GM23338 (cell line): ENCODE measurements around the gene POLQ. TPM values are rescaled to one million over a fixed set of nuclear protein-coding genes. Genes with fewer than 3 reads are reported as not detected.
"Not testable (repeated sequence)": the region's sequence is repeated elsewhere in the genome, so short reads cannot be mapped to it uniquely, and the experiment has no call there.

ENCODE experiments used
- ATAC-seq: fragments of 200-7000 bp; cut with Tn5 transposase; 3 replicates; pipeline ENCODE4 v1.9.1; 2020
- DNase-seq: peaks from one replicate; pipeline ENCODE4 v3.0.0-alpha.2; 2015; ENCODE audit warnings: low spot score
- H2AFZ ChIP-seq: fragments of 200-600 bp; sonication (generic); 2 replicates; pipeline ENCODE4 v1.8.0; 2016; ENCODE audit warnings: antibody characterized with exemption, mild to moderate bottlenecking, moderate library complexity
- H3F3A ChIP-seq: fragments of 200-600 bp; sonication (generic); replicated peaks from 2 replicates; pipeline ENCODE4 v1.8.0; 2017; ENCODE audit warnings: antibody characterized with exemption, mixed run types, low read depth
- H3K27ac ChIP-seq: fragments of 200-600 bp; sonication (generic); 2 replicates; pipeline ENCODE4 v1.6.1; 2016; ENCODE audit warnings: low read depth
- H3K27me3 ChIP-seq: fragments of 200-600 bp; sonication (generic); 2 replicates; pipeline ENCODE4 v1.8.0; 2016; ENCODE audit warnings: mild to moderate bottlenecking, mixed run types, moderate library complexity; ENCODE audit not compliant: insufficient read depth
- H3K36me3 ChIP-seq: fragments of 200-600 bp; sonication (generic); 2 replicates; pipeline ENCODE4 v1.8.0; 2016; ENCODE audit warnings: mild to moderate bottlenecking; ENCODE audit not compliant: insufficient read depth
- H3K4me1 ChIP-seq: fragments of 200-600 bp; sonication (generic); 2 replicates; pipeline ENCODE4 v1.8.0; 2016; ENCODE audit warnings: mild to moderate bottlenecking, moderate library complexity; ENCODE audit not compliant: insufficient read depth
- H3K4me2 ChIP-seq: fragments of 200-600 bp; sonication (generic); 2 replicates; pipeline ENCODE4 v1.7.1; 2017; ENCODE audit warnings: mixed run types
- H3K4me3 ChIP-seq: fragments of 200-600 bp; sonication (generic); 2 replicates; pipeline ENCODE4 v1.6.1; 2016; ENCODE audit warnings: mixed run types
- H3K79me2 ChIP-seq: fragments of 200-600 bp; sonication (generic); replicated peaks from 2 replicates; pipeline ENCODE4 v1.8.0; 2017; ENCODE audit warnings: mild to moderate bottlenecking; ENCODE audit not compliant: insufficient read depth
- H3K9me2 ChIP-seq: fragments of 200-600 bp; sonication (generic); 2 replicates; pipeline ENCODE4 v1.8.0; 2017; ENCODE audit not compliant: insufficient read depth
- H4K20me1 ChIP-seq: fragments of 200-600 bp; sonication (generic); replicated peaks from 2 replicates; pipeline ENCODE4 v1.8.0; 2017; ENCODE audit warnings: mild to moderate bottlenecking; ENCODE audit not compliant: insufficient read depth
- H3K27ac Mint-ChIP-seq: 2 replicates; pipeline ENCODE4 v1.8.0; 2020; ENCODE audit warnings: inconsistent platforms, mild to moderate bottlenecking, moderate library complexity, mixed read lengths
- H3K27me3 Mint-ChIP-seq: 3 replicates; pipeline ENCODE4 v1.8.0; 2022; ENCODE audit warnings: low read depth, mild to moderate bottlenecking, moderate library complexity, mixed read lengths, inconsistent platforms; ENCODE audit not compliant: insufficient read depth, poor library complexity
- H3K36me3 Mint-ChIP-seq: 3 replicates; pipeline ENCODE4 v1.8.0; 2021; ENCODE audit warnings: low read depth, mild to moderate bottlenecking, inconsistent platforms, moderate library complexity, mixed read lengths
- H3K4me1 Mint-ChIP-seq: 3 replicates; pipeline ENCODE4 v1.8.0; 2020; ENCODE audit warnings: mild to moderate bottlenecking, inconsistent platforms, mixed read lengths
- H3K4me3 Mint-ChIP-seq: 3 replicates; pipeline ENCODE4 v1.8.0; 2021; ENCODE audit warnings: moderate library complexity, mild to moderate bottlenecking, inconsistent platforms, mixed read lengths
- H3K9me3 Mint-ChIP-seq: 3 replicates; pipeline ENCODE4 v1.8.0; 2020; ENCODE audit warnings: moderate library complexity, mild to moderate bottlenecking, inconsistent platforms, mixed read lengths
- CTCF ChIP-seq, 2 experiments: fragments of 200-600 bp in 1 of 2; sonication (generic) in 1 of 2; conservative IDR thresholded peaks; 2 replicates each; pipeline versions ENCODE4 v1.5.1 to v1.6.1; 2016 to 2017; ENCODE audit warnings: antibody characterized with exemption in 2 of 2, low read depth in 2 of 2, mild to moderate bottlenecking in 2 of 2, moderate library complexity in 1 of 2
- POLR2AphosphoS5 ChIP-seq: IDR thresholded peaks from 2 replicates; pipeline ENCODE4 v1.6.1; 2016; ENCODE audit warnings: antibody characterized with exemption, low read depth
- ZNF462 ChIP-seq: fragments of 250-450 bp; sonication (Bioruptor Pico); IDR thresholded peaks from 2 replicates; pipeline ENCODE4 v1.5.0; 2020; ENCODE audit warnings: mild to moderate bottlenecking, moderate library complexity
- polyA plus RNA-seq: library from polyadenylated mRNA; unstranded; fragments of >200 nt; fragmentation: Nextera tagmentation; extraction: Ambion mirVana; gene quantifications from 2 replicates; pipeline ENCODE4 v1.2.1, GENCODE V29; 2016
- total RNA-seq: library from RNA; depleted of rRNA; stranded (reverse); fragments of >200 nt; shearing (Covaris generic); gene quantifications from 2 replicates; pipeline ENCODE4 v1.2.3, GENCODE V29; 2014
- TF ChIP-seq, protein P1 (sequence below): IDR thresholded peaks from one replicate; pipeline ENCODE4 v1.6.1; 2018; ENCODE audit warnings: antibody characterized with exemption; ENCODE audit not compliant: unreplicated experiment

POLQ gene
- total and polyA plus RNA-seq, 2 experiments from 2014 or later = 6.9 to 20.6 TPM

GRCh38 chr3:121594850-121595249 is 49.1 kb upstream of the POLQ start (continued):
- TF ChIP-seq CTCF (conservative IDR thresholded peaks at IDR 0.05; ENCODE audit: low read depth in 2 of 2) (no peak), POLR2AphosphoS5 (no peak)
- TF ChIP-seq, protein P1, sequence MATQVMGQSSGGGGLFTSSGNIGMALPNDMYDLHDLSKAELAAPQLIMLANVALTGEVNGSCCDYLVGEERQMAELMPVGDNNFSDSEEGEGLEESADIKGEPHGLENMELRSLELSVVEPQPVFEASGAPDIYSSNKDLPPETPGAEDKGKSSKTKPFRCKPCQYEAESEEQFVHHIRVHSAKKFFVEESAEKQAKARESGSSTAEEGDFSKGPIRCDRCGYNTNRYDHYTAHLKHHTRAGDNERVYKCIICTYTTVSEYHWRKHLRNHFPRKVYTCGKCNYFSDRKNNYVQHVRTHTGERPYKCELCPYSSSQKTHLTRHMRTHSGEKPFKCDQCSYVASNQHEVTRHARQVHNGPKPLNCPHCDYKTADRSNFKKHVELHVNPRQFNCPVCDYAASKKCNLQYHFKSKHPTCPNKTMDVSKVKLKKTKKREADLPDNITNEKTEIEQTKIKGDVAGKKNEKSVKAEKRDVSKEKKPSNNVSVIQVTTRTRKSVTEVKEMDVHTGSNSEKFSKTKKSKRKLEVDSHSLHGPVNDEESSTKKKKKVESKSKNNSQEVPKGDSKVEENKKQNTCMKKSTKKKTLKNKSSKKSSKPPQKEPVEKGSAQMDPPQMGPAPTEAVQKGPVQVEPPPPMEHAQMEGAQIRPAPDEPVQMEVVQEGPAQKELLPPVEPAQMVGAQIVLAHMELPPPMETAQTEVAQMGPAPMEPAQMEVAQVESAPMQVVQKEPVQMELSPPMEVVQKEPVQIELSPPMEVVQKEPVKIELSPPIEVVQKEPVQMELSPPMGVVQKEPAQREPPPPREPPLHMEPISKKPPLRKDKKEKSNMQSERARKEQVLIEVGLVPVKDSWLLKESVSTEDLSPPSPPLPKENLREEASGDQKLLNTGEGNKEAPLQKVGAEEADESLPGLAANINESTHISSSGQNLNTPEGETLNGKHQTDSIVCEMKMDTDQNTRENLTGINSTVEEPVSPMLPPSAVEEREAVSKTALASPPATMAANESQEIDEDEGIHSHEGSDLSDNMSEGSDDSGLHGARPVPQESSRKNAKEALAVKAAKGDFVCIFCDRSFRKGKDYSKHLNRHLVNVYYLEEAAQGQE = no peak

- peak overlapping the region; percentile 100 for H3K27ac Mint-ChIP-seq
Observed at GRCh38 chr3:121593806-121594205, 48.0 kb upstream of the POLQ start.

More at GRCh38 chr3:121593806-121594205, 48.0 kb upstream of the POLQ start:
- Histone ChIP-seq H3K27ac (peak overlapping the region; percentile 87), H3K4me1 (peaks cover 47% of the 10 kb centered on the region)
- TF ChIP-seq ZNF462 (CRISPR knock-in tag) = 0 out of 2 replicates have a peak, but pooled peaks have one; percentile 53
- H3K36me3 Mint-ChIP-seq, H3K79me2 ChIP-seq, H3K27me3 ChIP-seq, H3K4me2 ChIP-seq, H3K9me3 Mint-ChIP-seq, H4K20me1 ChIP-seq, DNase-seq, H2AFZ ChIP-seq, H3K9me2 ChIP-seq, H3K4me3 ChIP-seq, H3F3A ChIP-seq, H3K36me3 ChIP-seq: not testable (repeated sequence)
- Mint-ChIP-seq H3K4me1 (peaks cover 61% of the 10 kb centered on the region), H3K27me3 (peaks cover 14% of the 10 kb centered on the region), H3K4me3 (peak overlapping the region; percentile 52)
- ATAC-seq = peak; percentile 19
